ENCODE results near the gene POLR2E.

- TF ChIP-seq CTCF (IDR thresholded peaks at IDR 0.05; ENCODE audit: low read depth, low read length, missing input control) (no peak), EGR1 (IDR thresholded peaks at IDR 0.05; ENCODE audit: low read depth in 2 of 2) (no peak), YY1 (IDR thresholded peaks at IDR 0.05) (no peak)
These were observed 17.3 kb upstream of the POLR2E start for GRCh38 chr19:1112268-1113029.
